GM19238 (cell line): ENCODE results near the gene SSPN.

Source experiments
- DNase-seq: peaks from one replicate; pipeline ENCODE4 v3.0.0; 2011; ENCODE audit warnings: low spot score; ENCODE audit not compliant: insufficient read length

SSPN gene

DNA sequence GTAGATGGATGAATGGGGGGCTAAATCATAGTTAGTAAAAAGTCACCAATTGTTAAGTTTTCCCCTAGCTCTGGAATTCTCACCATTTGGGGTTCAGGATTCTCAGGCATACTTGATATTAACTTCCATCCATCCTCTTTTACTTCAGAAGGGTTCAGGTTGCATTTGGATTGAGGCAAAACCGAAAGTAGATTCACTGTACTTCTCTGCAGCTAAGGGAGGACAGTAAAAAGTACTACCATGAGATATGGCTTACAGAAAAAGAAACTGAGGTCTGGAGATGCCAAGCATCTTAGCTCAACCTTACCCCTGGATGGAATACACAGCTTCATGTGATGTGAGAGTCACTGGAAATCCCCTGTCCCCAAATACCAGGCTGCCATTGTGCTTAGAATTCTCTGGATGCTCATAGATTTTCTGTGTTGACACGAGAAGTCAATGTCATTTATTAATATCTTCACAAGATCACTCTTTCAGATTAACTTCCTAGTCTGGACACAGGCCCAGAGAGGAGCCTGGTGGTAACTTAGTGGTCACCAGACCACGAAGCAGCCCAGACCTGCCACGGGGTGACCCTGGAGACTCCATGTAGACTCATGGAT is 87.1 kb downstream of the SSPN start:
- no peak for DNase-seq

DNA sequence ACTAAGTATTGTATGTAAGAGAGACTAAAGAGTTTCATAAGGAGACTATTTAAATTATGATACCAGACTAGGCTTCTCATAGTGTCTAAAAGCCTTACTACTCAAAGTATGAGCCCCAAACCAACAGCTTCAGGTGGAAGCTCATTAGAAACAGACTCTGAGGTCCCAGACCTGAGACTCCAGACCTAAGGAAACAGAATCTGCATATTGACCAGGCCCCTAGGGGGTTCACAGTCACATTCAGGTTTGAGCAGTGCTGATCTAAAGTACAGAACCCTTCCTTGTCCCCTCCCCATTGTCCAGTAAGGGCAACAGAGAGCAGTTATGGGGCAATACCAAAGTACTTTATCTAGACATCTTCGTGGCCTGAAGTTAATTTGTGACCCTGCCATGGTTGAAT is 87.7 kb downstream of the SSPN start:
- DNase-seq = no peak

DNA sequence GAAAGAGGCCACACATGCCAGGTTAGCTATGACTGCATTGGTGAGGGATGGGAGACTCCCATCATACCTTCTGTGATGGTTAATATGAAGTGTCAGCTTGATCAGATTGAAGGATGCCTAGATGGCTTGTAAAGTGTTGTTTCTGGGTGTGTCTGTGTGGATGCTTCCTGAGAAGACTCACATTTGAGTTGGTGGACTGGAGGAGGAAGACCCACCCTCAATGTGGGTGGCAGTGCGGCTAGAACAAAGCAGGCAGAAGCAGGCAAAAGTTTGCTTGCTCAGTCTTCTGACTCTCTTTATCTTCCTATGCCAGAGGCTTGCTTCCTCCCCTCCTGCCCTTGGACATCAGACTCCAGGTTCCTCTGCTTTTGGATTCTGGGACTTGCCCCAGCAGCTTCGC is 88.2 kb downstream of the SSPN start:
- DNase-seq = no peak

DNA sequence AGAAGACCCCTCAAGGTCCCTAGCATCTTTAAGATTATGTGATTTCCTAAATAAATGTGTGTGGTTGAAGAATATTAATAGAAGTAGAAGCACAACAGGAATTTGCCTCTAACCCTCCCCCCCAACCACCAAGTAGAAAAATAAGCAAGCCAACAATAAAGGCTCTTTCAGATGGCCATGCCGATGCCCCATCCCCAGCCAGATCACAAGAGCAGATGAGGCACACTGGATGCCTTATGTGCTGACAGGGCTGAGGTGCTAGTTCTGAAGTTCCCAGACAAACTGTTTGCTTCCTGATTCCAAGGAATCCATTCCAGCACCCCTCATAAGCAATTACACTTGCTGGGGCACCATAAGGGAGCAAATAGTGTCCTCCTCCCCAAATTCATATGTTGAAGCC is 90.0 kb downstream of the SSPN start:
- DNase-seq = no peak

DNA sequence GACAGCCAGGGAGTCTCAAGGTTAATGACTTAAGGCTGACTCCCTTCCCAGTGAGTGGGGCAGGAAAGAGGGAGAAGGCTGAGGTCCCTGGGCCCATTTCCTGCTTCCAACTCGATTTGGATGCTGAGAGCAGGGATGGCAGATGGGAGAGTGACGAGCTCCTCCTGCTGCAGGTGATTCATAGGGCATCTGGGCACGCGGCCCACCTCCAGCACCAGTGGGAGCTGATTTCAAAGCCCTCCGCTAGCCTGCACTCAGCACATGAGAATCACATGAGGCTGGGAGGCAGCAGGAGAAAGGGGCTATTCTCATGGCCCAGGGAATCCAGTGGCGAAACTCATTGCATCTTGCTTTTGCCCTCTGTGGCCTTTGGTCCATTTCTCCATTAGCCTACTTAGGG is 90.8 kb downstream of the SSPN start:
- DNase-seq = no peak

DNA sequence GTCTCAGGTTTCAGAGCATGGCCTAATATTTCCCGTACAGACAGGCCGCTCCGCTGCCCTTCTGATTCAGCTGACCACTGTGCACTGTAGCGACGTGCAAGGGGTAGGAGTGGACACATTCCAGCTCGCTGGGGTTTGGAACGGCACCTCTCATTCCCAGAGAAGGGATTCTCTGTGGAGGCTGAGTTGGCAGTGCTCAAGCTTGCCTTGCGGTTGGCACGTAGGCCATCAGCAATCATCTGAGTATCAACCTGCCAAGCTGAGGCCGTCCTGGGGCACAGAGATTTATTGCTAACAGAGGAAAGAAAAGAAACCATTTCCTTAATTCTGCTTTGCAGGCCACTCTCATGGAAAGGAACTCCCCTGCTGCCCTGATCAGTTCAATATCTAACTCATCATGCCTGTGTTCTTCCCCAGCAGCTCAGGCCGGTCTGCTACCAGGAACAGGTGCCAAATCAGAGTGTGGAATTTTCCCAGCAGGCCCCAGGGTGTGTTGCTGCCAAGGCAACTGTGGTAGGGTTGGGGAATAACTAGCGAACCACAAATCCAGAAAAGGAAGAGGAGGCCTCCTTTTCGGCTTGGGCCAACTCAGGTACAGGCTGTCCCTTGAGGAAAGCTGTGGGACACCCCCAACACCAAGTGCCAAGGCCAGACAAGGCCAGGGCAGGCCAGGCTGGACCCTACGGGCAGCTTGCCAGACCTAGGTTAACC is 92.5 kb downstream of the SSPN start:
- DNase-seq = no peak

DNA sequence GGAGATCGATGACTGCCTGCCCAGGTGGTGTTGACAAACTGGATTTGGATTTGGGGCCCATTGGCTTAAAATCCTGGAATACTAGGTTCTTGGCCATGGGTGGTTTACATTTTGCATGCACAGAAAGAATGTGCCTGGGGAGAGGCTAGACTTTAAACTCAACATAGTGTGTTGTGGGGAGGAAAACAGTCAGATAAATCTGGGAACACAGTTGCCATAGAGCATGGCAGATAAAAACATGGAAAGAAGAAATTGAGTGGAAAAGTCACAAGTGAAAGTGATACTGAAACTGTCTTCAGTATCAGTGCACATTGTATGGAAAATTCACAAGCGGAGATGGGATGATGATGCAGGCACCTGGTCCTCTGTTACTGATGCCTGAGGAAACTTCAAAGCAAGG is 95.2 kb downstream of the SSPN start:
- DNase-seq = no peak

DNA sequence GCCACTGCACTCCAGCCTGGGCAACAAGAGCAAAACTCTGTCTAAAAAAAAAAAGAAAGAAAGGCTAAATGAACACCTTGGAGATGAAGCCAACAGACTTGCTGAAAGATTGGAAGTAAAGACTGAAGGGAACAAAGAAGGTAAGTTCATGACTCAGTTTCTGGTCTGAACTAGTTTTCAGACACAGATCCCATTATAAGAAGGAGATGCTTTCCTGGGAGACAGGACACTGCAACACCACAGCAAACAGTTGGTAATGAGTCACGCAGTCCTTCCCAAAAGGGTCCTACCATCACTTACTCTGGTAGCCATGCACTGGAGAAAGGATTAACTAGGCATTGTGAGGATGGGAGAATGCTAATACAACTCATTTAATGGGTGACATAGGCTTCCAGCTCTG is 97.2 kb downstream of the SSPN start:
- no peak for DNase-seq

DNA sequence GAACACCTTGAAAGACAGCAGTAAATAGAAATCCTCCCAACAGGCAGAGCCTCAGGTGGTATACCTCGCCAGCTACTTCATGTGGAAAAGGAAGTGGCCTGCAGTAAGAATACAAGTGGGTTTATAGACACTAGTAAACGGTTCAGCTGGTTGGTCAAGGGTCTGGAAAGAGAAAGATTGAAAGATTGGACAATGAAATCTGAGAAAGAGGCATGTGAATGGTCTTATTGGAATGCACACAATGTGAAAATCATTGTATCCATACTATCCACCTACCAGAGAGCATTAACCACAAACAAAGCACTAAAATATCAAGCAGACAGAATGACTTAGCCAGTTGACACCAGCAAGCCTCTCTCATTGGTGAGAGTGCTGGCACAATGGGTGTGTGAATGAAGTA is 98.2 kb downstream of the SSPN start:
- no peak for DNase-seq

DNA sequence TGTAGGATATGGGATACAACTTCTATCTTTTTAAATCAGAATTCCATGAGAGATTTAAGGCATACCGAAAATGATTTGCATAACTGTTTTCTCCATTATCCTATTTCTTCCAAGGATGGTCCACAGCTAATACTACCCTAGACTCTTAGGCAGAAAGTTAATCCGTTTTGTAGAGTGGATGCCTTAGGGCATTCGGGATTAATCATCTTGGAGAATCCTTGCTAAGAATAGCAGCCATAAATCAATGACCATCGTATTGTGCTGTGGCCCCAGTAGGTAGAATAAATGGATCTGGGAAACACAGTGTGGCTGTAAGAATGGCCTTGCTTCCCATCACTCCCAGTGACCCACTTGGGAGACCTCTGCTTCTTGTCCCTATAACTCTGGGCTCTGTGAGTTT is 99.6 kb downstream of the SSPN start:
- DNase-seq = no peak

DNA sequence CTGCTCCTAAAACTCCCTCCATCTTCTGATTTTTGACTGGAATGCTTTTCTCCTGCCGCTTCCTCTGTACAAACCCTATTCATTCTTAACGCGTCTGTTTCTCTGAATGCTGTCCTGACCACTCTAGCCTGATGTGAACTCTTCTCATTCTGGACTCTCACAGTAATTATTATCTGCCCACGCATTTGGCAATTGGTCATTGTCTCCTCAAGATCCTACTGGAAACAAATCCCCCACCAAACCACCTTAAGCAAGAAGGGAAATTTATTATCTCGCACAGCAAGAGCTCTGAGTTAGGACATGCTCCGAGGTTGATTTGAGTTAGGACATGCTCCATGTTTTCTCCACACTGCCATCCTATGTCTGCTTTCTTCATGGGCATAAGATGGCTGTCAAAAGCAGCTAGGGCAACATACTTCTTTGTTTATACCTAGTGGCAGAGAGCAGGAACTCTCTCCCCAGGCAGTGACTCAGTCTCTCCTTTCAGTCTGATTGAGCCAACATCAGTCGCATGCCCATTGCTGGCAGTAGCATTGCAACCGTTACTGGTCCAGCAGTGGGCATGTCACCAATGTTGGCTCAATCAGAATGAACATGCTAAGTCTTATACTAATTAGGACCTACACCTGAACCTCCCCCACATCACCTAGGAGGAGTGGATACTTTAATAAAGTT is 102.2 kb downstream of the SSPN start:
- no peak for DNase-seq

DNA sequence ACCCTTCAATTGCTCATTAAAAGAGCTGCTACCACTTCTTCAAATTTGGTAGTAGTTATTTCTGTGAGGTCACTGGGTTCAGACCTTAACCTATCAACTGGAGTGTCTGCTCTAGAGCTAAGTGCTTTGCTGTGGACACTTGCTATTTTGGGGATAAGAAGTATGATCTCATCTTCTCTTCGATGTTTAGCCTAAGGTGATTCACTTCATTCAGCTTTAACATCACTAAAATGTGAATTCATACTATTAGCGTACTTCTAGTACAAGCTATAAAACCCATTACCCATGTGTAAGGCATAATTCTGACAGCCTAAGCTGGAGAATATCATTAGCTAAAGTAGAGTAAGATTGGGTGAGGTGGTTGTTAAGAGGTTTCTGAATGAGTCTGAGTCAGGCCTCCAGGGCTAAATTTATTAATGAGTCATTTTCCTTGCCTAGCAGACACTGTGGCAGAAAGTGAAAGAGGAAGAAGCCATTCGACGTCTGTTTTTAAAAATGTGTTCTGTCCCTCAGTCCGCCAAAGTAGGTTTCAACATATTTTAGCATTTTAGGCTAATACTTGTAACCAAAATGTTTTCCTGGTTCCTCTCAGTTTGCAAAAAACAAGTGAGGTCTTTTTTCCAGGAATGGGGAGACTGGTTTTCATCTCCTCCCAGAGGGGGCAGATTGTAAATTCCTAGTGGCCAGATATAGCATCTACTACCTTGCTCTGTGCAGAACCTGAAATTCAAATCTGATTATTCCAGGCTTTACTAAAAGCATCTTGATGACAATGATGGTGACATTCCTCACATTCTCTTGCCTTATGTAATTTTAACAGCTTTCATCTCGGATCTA is 103.6 kb downstream of the SSPN start:
- peak; percentile 62 for DNase-seq

DNA sequence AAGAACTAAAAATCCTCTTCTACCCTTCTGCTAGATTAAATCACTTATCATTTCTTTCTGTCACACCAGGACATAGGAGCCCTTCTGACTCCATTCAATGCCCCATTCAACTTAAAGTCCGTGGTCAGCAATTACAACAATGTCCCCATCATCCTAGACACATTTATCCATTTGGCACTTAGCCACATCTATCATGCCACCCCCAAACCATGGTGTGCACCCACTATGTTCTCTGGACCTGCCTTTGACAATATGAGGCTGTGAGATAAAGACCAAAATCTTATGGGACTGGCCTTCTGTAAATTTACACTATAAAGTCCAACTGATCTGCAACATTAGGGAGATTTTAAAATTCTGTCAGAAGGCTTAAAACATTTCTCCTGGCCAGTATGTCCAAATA is 104.4 kb downstream of the SSPN start:
- DNase-seq = no peak
